Prostate gland (tissue), 2 donors: ENCODE results near the gene RSPRY1.

Experiments used
- CTCF ChIP-seq, 4 experiments: fragments of 200-600 bp in 2 of 4; fragments of 450-650 bp in 2 of 4; sonication (generic) in 2 of 4; IDR thresholded peaks; 1 replicate in 3 of 4; 2 replicates in 1 of 4; pipeline ENCODE4 v1.5.1; 2016 to 2019; ENCODE audit warnings: antibody characterized with exemption in 4 of 4, mild to moderate bottlenecking in 2 of 4, moderate library complexity in 2 of 4
- POLR2A ChIP-seq: fragments of 450-650 bp; IDR thresholded peaks from one replicate; pipeline ENCODE4 v1.6.1; 2016; ENCODE audit warnings: antibody characterized with exemption, mild to moderate bottlenecking
- POLR2AphosphoS5 ChIP-seq: sonication (generic); formaldehyde crosslinking; IDR thresholded peaks from one replicate; pipeline ENCODE4 v1.6.1; 2017; ENCODE audit warnings: antibody characterized with exemption

DNA sequence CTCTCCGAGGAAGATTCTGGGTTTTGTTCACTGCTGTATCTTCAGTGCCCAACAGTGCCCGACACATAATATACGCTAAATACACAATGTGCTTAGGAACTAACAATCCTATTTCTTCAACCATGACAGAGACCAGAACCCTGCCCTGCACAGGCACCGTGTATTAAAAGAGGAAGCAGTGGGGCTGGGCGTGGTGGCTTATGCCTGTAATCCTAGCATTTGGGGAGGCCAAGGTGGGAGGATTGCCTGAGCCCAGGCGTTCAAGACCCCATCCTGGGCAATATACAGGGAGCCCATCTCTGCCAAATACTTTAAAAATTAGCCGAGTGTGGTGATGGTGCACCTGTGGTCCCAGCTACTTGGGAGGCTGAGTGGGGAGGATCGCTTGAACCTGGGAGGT lies 78.3 kb downstream of the RSPRY1 start:
- TF ChIP-seq CTCF (IDR thresholded peaks at IDR 0.05) (no peak), POLR2A (no peak), POLR2AphosphoS5 (no peak)
